ENCODE data around the gene CHADL. TPM values are rescaled to one million over a fixed set of nuclear protein-coding genes. Genes with fewer than 3 reads are reported as not detected.

Gene CHADL
- polyA plus RNA-seq, 1 donor = 2.4 TPM

GRCh38 chr22:41230401-41230785, 10.3 kb downstream of the CHADL start:
- no CpG with 5 or more reads among the region's 9 CpGs for WGBS (ENCODE audit: insufficient coverage, low lambda C conversion rate)
- Histone ChIP-seq H3K4me3 (ENCODE audit: low read length) (no peak overlapping the region), H3K9me3 (ENCODE audit: control insufficient read depth, low read depth, low read length) (no peaks in the 10 kb centered on the region), H3K4me1 (ENCODE audit: control insufficient read depth, insufficient read depth, low read length) (no peaks in the 10 kb centered on the region), H3K27ac (ENCODE audit: low read length) (no peak overlapping the region), H3K36me3 (ENCODE audit: control insufficient read depth, insufficient read depth, low read length) (peaks cover 54% of the 10 kb centered on the region), H3K27me3 (ENCODE audit: control insufficient read depth, insufficient read depth, low read length) (no peaks in the 10 kb centered on the region)
- DNase-seq = no peak

DNA sequence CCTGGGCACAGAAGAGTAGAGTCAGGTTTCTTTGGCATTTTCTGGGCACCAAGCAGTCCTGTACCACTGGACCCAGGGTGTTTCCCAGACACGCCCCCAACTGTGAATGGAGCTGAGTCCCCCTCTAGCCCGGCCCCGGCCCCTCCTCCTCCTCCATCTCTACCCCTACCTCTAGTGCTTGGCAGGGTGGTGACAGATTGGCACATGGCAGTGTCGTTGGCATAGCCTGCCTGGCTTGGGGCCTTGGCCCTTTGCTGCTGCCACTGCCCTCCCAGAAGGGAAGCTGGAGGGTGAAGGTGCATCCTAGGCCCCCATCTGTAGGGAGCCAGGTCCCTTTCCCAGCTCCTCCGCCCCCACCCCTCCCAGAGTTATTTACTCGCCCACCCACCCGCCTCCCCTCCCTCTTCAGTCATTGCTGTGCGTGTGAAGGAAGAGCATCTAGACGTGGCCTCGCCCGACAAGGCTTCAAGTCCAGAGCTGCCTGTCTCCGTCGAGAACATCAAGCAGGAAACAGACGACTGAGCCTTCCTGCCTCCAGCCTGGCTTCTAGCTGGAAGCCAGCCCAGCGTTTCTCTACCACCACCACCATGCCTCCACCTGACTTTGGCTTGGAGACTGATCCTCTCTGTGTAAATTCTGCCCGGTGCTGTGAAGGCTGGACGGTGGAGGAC, 10.9 kb downstream of the CHADL start:
- Histone ChIP-seq H3K9me3 (ENCODE audit: control insufficient read depth, low read depth, low read length) (no peaks in the 10 kb centered on the region), H3K36me3 (ENCODE audit: control insufficient read depth, insufficient read depth, low read length) (peaks cover 59% of the 10 kb centered on the region), H3K4me1 (ENCODE audit: control insufficient read depth, insufficient read depth, low read length) (no peaks in the 10 kb centered on the region), H3K27me3 (ENCODE audit: control insufficient read depth, insufficient read depth, low read length) (no peaks in the 10 kb centered on the region), H3K27ac (ENCODE audit: low read length) (no peak overlapping the region), H3K4me3 (ENCODE audit: low read length) (no peak overlapping the region)
- no CpG with 5 or more reads among the region's 17 CpGs for WGBS (ENCODE audit: insufficient coverage, low lambda C conversion rate)
- no peak for DNase-seq

GRCh38 chr22:41229215-41229614, 11.5 kb downstream of the CHADL start:
- Histone ChIP-seq H3K27ac (ENCODE audit: low read length) (no peak overlapping the region), H3K9me3 (ENCODE audit: control insufficient read depth, low read depth, low read length) (no peaks in the 10 kb centered on the region), H3K27me3 (ENCODE audit: control insufficient read depth, insufficient read depth, low read length) (no peaks in the 10 kb centered on the region), H3K4me3 (ENCODE audit: low read length) (no peak overlapping the region), H3K36me3 (ENCODE audit: control insufficient read depth, insufficient read depth, low read length) (peaks cover 66% of the 10 kb centered on the region), H3K4me1 (ENCODE audit: control insufficient read depth, insufficient read depth, low read length) (no peaks in the 10 kb centered on the region)
- no peak for DNase-seq
- 80% methylated on average over 1 of the region's 6 CpGs for WGBS (ENCODE audit: insufficient coverage, low lambda C conversion rate)

GRCh38 chr22:41226723-41227655, 13.7 kb downstream of the CHADL start:
- Histone ChIP-seq H3K4me1 (ENCODE audit: control insufficient read depth, insufficient read depth, low read length) (no peaks in the 10 kb centered on the region), H3K9me3 (ENCODE audit: control insufficient read depth, low read depth, low read length) (no peaks in the 10 kb centered on the region), H3K27ac (ENCODE audit: low read length) (no peak overlapping the region), H3K4me3 (ENCODE audit: low read length) (no peak overlapping the region), H3K27me3 (ENCODE audit: control insufficient read depth, insufficient read depth, low read length) (no peaks in the 10 kb centered on the region), H3K36me3 (ENCODE audit: control insufficient read depth, insufficient read depth, low read length) (peaks cover 88% of the 10 kb centered on the region)
- WGBS (ENCODE audit: insufficient coverage, low lambda C conversion rate) = no CpG with 5 or more reads among the region's 26 CpGs
- DNase-seq = no peak

DNA sequence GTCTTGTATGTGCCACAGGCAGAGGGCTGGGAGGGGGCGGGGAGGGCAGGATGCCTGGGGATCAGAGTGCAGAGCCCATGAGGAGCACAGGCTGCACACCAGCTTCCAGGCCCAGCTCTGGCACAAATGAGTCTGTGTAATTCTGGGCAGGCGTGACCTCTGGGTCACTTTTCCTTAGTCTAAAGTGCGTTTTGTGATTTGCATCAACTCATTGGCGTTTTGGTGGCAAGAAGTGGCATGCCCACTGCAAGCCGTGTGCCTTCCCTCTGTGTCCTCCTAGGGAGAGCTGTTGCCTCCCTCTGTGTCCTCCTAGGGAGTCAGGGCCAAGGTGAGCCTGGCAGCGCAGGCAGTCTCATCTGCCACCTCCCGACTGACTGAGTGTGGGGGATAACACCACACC, 17.2 kb downstream of the CHADL start:
- no CpG with 5 or more reads among the region's 7 CpGs for WGBS (ENCODE audit: insufficient coverage, low lambda C conversion rate)
- no peaks in the 10 kb centered on the region for H3K9me3 ChIP-seq (ENCODE audit: control insufficient read depth, low read depth, low read length)
- H3K27ac ChIP-seq (ENCODE audit: low read length) = no peak overlapping the region
- no peaks in the 10 kb centered on the region for H3K27me3 ChIP-seq (ENCODE audit: control insufficient read depth, insufficient read depth, low read length)
- H3K36me3 ChIP-seq (ENCODE audit: control insufficient read depth, insufficient read depth, low read length) = peaks cover 85% of the 10 kb centered on the region
- H3K4me1 ChIP-seq (ENCODE audit: control insufficient read depth, insufficient read depth, low read length) = no peaks in the 10 kb centered on the region
- no peak overlapping the region for H3K4me3 ChIP-seq (ENCODE audit: low read length)
- DNase-seq = no peak

GRCh38 chr22:41222846-41223507, 17.8 kb downstream of the CHADL start:
- no CpG with 5 or more reads among the region's 9 CpGs for WGBS (ENCODE audit: insufficient coverage, low lambda C conversion rate)
- H3K36me3 ChIP-seq (ENCODE audit: control insufficient read depth, insufficient read depth, low read length) = peaks cover 81% of the 10 kb centered on the region

GRCh38 chr22:41217553-41218157, 23.1 kb downstream of the CHADL start:
- Histone ChIP-seq H3K27ac (ENCODE audit: low read length) (peak overlapping the region; percentile 65), H3K4me1 (ENCODE audit: control insufficient read depth, insufficient read depth, low read length) (no peaks in the 10 kb centered on the region), H3K9me3 (ENCODE audit: control insufficient read depth, low read depth, low read length) (no peaks in the 10 kb centered on the region), H3K4me3 (ENCODE audit: low read length) (no peak overlapping the region), H3K27me3 (ENCODE audit: control insufficient read depth, insufficient read depth, low read length) (no peaks in the 10 kb centered on the region), H3K36me3 (ENCODE audit: control insufficient read depth, insufficient read depth, low read length) (peaks cover 52% of the 10 kb centered on the region)
- DNase-seq = peak; percentile 44 to 45
- WGBS (ENCODE audit: insufficient coverage, low lambda C conversion rate) = 30% methylated on average over 2 of the region's 16 CpGs

More at GRCh38 chr22:41222846-41223507, 17.8 kb downstream of the CHADL start:
- DNase-seq = no peak
- Histone ChIP-seq H3K27me3 (ENCODE audit: control insufficient read depth, insufficient read depth, low read length) (no peaks in the 10 kb centered on the region), H3K27ac (ENCODE audit: low read length) (no peak overlapping the region), H3K9me3 (ENCODE audit: control insufficient read depth, low read depth, low read length) (no peaks in the 10 kb centered on the region), H3K4me3 (ENCODE audit: low read length) (no peak overlapping the region), H3K4me1 (ENCODE audit: control insufficient read depth, insufficient read depth, low read length) (no peaks in the 10 kb centered on the region)

DNA sequence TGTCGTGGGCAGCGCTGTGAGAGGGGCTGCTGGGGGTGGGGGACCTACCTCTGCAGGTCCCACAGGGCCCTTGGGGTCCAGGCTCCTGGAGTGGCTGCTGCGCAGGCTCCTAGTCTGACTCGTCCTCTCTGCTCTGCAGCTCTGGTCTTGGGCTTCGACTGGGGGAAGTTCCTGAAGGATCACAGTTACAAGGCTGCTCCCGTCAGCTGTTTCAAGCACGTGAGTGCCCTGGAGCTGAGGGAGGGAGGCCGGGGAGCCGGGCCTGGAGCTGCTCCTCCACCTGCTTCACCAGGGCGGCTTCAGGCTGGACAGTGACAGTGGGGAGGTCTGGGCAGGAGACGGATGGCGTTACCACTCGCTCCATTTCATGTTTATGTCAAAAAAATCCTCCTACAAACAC, 23.7 kb downstream of the CHADL start:
- H3K27me3 ChIP-seq (ENCODE audit: control insufficient read depth, insufficient read depth, low read length) = no peaks in the 10 kb centered on the region
- H3K36me3 ChIP-seq (ENCODE audit: control insufficient read depth, insufficient read depth, low read length) = peaks cover 45% of the 10 kb centered on the region
- no peaks in the 10 kb centered on the region for H3K4me1 ChIP-seq (ENCODE audit: control insufficient read depth, insufficient read depth, low read length)
- no CpG with 5 or more reads among the region's 13 CpGs for WGBS (ENCODE audit: insufficient coverage, low lambda C conversion rate)
- H3K9me3 ChIP-seq (ENCODE audit: control insufficient read depth, low read depth, low read length) = no peaks in the 10 kb centered on the region
- H3K4me3 ChIP-seq (ENCODE audit: low read length) = no peak overlapping the region
- H3K27ac ChIP-seq (ENCODE audit: low read length) = peak overlapping the region; percentile 65
- no peak for DNase-seq

DNA sequence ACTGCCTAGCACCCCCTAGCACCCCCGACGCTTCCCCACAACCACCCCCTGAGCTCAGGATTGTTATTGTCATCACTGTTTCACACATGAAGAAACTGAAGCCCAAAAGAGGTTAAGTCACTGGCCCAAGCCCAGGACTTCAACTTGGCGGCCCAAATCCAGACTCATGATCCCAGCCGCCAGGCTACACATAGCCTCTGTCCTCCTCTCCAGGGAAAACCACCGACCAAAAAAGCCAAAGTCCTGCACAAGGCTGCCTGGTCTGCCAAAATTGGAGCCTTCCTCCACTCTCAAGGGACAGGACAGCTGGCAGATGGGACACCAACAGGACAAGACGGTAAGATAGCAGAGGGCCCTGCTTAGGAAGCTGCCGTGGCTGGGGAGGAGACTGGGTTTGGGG, 24.8 kb downstream of the CHADL start:
- Histone ChIP-seq H3K27ac (ENCODE audit: low read length) (no peak overlapping the region), H3K27me3 (ENCODE audit: control insufficient read depth, insufficient read depth, low read length) (no peaks in the 10 kb centered on the region), H3K4me1 (ENCODE audit: control insufficient read depth, insufficient read depth, low read length) (no peaks in the 10 kb centered on the region), H3K36me3 (ENCODE audit: control insufficient read depth, insufficient read depth, low read length) (peaks cover 40% of the 10 kb centered on the region), H3K4me3 (ENCODE audit: low read length) (no peak overlapping the region), H3K9me3 (ENCODE audit: control insufficient read depth, low read depth, low read length) (no peaks in the 10 kb centered on the region)
- no CpG with 5 or more reads among the region's 7 CpGs for WGBS (ENCODE audit: insufficient coverage, low lambda C conversion rate)
- DNase-seq = no peak

DNA sequence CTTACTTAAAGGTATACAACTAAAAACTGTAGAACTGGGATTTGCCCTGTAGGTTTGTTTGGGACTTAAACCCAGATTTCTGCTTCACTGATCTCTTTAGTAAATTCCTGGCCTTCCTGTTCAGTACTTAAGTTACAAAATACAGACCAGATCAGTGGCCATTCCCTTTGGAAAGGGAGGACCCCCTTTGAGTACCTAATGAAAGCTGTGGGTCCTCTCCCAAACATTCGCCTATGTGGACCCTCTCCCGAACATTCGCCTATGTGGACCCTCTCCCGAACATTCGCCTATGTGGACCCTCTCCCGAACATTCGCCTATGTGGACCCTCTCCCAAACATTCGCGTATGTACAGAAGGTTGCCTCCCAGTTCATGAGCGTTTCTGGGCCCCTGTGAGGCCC, 25.3 kb downstream of the CHADL start:
- no peaks in the 10 kb centered on the region for H3K9me3 ChIP-seq (ENCODE audit: control insufficient read depth, low read depth, low read length)
- H3K4me1 ChIP-seq (ENCODE audit: control insufficient read depth, insufficient read depth, low read length) = no peaks in the 10 kb centered on the region
- H3K27me3 ChIP-seq (ENCODE audit: control insufficient read depth, insufficient read depth, low read length) = no peaks in the 10 kb centered on the region
- no peak for DNase-seq
- H3K27ac ChIP-seq (ENCODE audit: low read length) = no peak overlapping the region
- peaks cover 39% of the 10 kb centered on the region for H3K36me3 ChIP-seq (ENCODE audit: control insufficient read depth, insufficient read depth, low read length)
- H3K4me3 ChIP-seq (ENCODE audit: low read length) = no peak overlapping the region
- WGBS (ENCODE audit: insufficient coverage, low lambda C conversion rate) = no CpG with 5 or more reads among the region's 10 CpGs
